Measurements from ENCODE around the gene PYURF. TPM values are rescaled to one million over a fixed set of nuclear protein-coding genes. Genes with fewer than 3 reads are reported as not detected.

The PYURF gene
- total RNA-seq, 2 donors from 2014 or later = 58.6 to 68.6 TPM

DNA sequence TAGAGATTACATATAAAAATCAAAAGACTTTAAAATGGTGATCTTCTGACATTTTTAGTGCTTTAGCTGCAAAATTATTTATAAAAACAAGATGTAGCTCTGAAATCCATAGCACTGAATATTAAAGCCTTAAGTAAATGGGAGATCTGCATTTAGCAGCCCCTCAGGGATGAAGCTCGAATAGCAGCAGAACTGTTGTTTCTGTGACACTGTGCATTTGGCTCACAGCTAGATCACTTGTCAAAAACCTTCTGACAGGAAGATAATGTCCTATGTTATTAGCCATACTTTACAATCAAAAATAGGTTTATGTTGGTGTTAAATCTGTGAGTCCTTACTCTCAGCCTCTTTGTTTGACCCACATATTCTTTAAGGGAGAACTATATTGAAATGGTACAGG is 14.1 kb upstream of the PYURF start:
- Histone ChIP-seq H3K27me3 (no peaks in the 10 kb centered on the region), H3K27ac (no peak overlapping the region), H3K36me3 (no peaks in the 10 kb centered on the region), H3K9ac (ENCODE audit: low read depth in 2 of 2, low read length in 2 of 2) (no peak overlapping the region), H3K9me3 (no peaks in the 10 kb centered on the region), H3K4me1 (no peaks in the 10 kb centered on the region), H3K4me3 (no peak overlapping the region)
- intact Hi-C loops (cut with DNase I) = loop anchor here (5.0 to 10.0 kb wide), 2 partner anchors 120 to 497 kb away; no protein-coding TSS in a partner anchor
- no peak for DNase-seq
- TF ChIP-seq, protein P1, sequence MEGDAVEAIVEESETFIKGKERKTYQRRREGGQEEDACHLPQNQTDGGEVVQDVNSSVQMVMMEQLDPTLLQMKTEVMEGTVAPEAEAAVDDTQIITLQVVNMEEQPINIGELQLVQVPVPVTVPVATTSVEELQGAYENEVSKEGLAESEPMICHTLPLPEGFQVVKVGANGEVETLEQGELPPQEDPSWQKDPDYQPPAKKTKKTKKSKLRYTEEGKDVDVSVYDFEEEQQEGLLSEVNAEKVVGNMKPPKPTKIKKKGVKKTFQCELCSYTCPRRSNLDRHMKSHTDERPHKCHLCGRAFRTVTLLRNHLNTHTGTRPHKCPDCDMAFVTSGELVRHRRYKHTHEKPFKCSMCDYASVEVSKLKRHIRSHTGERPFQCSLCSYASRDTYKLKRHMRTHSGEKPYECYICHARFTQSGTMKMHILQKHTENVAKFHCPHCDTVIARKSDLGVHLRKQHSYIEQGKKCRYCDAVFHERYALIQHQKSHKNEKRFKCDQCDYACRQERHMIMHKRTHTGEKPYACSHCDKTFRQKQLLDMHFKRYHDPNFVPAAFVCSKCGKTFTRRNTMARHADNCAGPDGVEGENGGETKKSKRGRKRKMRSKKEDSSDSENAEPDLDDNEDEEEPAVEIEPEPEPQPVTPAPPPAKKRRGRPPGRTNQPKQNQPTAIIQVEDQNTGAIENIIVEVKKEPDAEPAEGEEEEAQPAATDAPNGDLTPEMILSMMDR (IDR thresholded peaks at IDR 0.05) = no peak

DNA sequence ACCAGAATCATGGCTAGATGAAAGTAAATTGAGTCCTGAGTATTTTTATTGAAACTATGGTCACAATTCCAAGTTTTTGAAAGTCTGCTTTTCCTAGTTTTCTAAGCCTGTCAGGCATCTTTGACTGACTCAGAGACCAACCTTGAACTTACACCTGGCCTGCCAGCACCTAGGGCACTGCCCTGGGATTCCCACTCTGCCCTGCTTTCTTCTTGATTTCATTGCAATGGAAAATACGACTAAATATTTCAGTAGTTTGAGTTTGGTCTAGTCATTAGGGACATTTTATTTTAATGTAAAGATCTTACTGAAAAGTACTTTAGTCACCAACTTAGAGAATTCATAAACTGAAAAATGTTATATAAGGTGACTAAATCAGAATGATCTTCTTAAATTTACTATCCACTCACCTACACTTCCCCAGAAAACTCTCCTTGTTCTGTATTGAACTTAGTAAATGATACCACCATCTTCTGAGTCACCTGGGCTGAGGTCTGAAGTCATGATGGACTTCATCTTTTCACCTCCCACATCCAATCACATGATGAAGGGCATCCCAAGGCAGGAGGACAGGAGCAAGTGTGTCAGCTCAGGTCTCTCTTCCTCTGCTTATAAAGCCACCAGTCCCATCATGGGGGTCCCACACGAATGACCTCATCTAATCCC is 11.6 kb upstream of the PYURF start:
- Histone ChIP-seq H3K27ac (no peak overlapping the region), H3K27me3 (no peaks in the 10 kb centered on the region), H3K9ac (ENCODE audit: low read depth in 2 of 2, low read length in 2 of 2) (no peak overlapping the region), H3K36me3 (no peaks in the 10 kb centered on the region), H3K9me3 (no peaks in the 10 kb centered on the region), H3K4me3 (no peak overlapping the region), H3K4me1 (no peaks in the 10 kb centered on the region)
- TF ChIP-seq, protein P1 (IDR thresholded peaks at IDR 0.05) = no peak
- intact Hi-C loops (cut with DNase I) = loop anchor here (5.0 to 10.0 kb wide), 2 partner anchors 122 to 500 kb away; no protein-coding TSS in a partner anchor
- DNase-seq = no peak

DNA sequence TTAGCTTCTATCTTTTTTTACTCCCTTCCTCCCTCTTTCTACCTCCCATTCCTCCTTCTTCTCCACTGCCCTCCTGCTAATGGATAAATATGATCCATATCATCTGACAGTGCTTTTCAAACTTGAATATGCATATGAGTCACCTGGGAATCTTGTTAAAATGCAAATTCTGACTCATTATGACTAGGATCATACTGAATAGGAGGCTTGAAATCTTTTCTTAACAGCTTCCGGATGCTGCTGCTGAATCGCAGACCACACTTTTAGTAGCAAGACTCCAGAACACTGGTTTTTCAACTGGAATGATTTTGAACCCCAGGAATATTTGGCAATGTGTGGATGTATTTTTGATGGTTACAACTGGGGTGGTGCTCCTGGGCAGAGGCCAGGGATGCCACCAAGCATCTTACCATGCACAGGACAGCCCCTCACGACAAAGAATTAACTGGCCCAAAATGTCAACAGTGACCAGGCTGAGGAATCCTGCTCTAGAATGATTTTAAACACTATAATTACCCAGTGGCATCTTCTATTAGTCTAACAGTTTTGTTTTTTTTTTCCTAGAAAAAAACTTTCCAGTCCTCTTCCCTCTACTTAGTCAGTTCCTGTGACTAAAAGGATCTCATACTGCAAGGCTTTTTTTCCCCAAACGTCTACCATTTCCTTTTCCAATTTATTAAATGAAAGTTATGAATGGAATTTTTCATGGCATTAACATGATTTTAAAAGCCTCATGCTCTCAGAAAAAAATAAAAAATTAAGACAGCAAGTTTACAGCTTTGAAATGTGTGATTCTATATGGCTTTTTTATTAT is 10.6 kb upstream of the PYURF start:
- Histone ChIP-seq H3K36me3 (no peaks in the 10 kb centered on the region), H3K27me3 (no peaks in the 10 kb centered on the region), H3K4me3 (no peak overlapping the region), H3K4me1 (no peaks in the 10 kb centered on the region), H3K9me3 (no peaks in the 10 kb centered on the region), H3K27ac (no peak overlapping the region), H3K9ac (ENCODE audit: low read depth in 2 of 2, low read length in 2 of 2) (no peak overlapping the region)
- intact Hi-C loops (cut with DNase I) = loop anchor here (10.0 kb wide), 1 partner anchor 501 kb away; no protein-coding TSS in a partner anchor
- no peak for DNase-seq
- TF ChIP-seq, protein P1 (IDR thresholded peaks at IDR 0.05) = no peak

DNA sequence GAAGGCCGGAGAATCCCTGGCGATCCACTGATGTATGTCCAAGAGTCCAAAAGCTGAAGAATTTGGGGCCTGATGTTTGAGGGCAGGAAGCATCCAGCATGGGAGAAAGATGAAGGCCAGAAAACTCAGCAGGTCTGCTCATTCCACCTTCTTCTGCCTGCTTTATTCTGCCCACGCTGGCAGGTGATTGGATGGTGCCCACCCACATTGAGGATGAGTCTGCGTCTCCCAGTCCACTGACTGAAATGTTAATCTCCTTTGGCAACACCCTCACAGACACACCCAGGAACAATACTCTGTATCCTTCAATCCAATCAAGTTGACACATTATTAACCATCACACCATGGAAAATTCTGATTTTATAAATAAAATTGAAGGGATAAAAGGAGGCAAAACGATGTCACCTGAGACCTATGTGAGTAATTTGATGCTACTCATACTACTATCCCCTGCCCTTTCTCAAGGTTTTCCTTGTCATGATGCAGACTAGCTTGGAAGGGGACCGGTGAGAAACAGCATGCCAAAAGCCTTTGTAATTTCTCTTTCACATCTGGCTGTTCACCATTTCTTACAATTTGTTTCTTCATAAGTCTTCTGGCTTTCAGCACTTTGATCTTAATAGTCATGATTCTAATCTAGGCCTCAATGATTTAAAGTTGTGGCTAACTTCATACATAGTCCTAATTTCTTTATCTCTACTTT is 9.7 kb upstream of the PYURF start:
- TF ChIP-seq, protein P1 (IDR thresholded peaks at IDR 0.05) = no peak
- Histone ChIP-seq H3K9ac (ENCODE audit: low read depth in 2 of 2, low read length in 2 of 2) (no peak overlapping the region), H3K9me3 (no peaks in the 10 kb centered on the region), H3K36me3 (no peaks in the 10 kb centered on the region), H3K4me3 (no peak overlapping the region), H3K27me3 (no peaks in the 10 kb centered on the region), H3K27ac (no peak overlapping the region), H3K4me1 (no peaks in the 10 kb centered on the region)
- intact Hi-C loops (cut with DNase I) = loop anchor here (10.0 kb wide), 1 partner anchor 502 kb away; no protein-coding TSS in a partner anchor
- no peak for DNase-seq

DNA sequence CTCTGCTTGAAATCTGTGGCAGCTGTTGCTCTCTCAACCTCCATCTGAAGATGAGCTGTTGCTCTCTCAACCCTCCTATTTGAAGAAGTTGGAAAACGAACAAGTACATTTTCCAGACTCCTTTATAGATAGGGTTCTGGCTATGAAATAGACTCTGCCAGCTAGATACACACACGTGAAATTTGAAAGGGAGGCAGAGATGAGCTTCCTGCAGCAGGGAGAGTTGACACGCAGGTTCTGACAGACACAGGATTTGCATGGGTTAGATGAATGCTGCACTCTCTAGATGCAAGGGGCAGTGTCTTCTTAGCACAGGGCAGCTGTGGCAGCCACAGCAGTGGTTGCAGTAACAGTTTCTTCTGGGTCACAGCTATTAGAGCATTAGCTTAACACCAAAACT is 8.0 kb upstream of the PYURF start:
- TF ChIP-seq, protein P1 (IDR thresholded peaks at IDR 0.05) = no peak
- Histone ChIP-seq H3K4me3 (no peak overlapping the region), H3K9ac (ENCODE audit: low read depth in 2 of 2, low read length in 2 of 2) (no peak overlapping the region), H3K9me3 (no peaks in the 10 kb centered on the region), H3K36me3 (no peaks in the 10 kb centered on the region), H3K4me1 (no peaks in the 10 kb centered on the region), H3K27ac (no peak overlapping the region), H3K27me3 (no peaks in the 10 kb centered on the region)
- intact Hi-C loops (cut with DNase I) = loop anchor here (2.0 to 10.0 kb wide), 2 partner anchors 61 to 503 kb away; partner anchors contain the start of gene HERC3
- no peak for DNase-seq
